Ramos (cell line): ENCODE data around the gene LYZL1.
"Not testable (repeated sequence)": the region's sequence is repeated elsewhere in the genome, so short reads cannot be mapped to it uniquely, and the experiment has no call there.

Experiments used
- in situ Hi-C: fragments of 300-500 bp; cut with MboI; formaldehyde crosslinking; loops from one replicate; pipeline ENCODE4 v1.14.3; 2022; ENCODE audit warnings: low sequenced_read_pairs; ENCODE audit not compliant: unreplicated experiment

Gene LYZL1

DNA sequence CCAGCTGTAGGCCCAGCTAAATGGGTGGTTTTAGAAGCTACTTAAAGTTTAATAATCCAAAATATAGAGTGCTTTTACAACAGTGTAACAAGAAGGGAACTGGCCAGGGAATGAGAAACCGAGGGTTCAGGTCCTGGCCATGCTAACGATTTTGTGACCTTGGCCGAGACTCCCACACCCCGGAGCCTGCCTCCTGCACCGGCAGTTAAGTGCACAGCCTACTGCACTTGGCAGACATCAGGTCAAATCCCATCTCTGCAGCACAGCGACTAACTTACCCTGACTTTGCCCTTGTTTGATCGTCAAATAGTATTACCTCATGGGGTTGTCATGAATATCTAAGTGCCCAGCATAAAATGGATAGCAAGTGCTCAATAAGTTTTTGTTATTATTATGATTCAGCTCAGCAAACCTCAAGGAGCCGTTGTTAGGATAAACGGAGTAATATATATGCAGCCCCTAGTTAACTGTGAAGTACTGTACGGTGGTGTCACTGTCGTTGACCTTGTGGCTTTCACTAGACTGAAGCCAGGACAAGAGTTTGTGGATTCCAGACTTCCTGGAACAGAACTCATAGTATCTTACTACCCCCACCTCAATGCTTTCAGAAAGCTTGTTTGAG lies 35.5 kb downstream of the LYZL1 start:
- in situ Hi-C loops, result loop anchor here (25.0 kb wide), 1 partner anchor 687 kb away; no protein-coding TSS in a partner anchor

DNA sequence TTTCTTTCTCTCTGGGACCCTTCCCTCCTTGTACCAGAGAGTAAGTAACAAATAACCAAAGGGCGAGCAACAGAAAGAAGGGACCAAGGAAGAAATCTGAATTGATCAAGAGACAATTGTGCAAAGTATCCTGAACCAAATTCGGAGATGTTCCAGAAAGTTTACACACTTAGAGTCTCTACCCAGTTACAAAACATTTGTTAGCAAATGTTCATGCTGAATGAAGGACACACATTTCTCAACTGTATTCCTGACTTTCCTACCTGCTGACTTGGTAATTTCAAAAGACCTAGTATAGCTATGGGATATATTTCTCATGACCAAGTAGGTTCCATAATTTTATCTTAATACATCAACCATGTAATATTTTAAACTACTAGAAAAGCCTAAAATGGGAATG lies 37.4 kb downstream of the LYZL1 start:
- in situ Hi-C loops, result no loop called here

DNA sequence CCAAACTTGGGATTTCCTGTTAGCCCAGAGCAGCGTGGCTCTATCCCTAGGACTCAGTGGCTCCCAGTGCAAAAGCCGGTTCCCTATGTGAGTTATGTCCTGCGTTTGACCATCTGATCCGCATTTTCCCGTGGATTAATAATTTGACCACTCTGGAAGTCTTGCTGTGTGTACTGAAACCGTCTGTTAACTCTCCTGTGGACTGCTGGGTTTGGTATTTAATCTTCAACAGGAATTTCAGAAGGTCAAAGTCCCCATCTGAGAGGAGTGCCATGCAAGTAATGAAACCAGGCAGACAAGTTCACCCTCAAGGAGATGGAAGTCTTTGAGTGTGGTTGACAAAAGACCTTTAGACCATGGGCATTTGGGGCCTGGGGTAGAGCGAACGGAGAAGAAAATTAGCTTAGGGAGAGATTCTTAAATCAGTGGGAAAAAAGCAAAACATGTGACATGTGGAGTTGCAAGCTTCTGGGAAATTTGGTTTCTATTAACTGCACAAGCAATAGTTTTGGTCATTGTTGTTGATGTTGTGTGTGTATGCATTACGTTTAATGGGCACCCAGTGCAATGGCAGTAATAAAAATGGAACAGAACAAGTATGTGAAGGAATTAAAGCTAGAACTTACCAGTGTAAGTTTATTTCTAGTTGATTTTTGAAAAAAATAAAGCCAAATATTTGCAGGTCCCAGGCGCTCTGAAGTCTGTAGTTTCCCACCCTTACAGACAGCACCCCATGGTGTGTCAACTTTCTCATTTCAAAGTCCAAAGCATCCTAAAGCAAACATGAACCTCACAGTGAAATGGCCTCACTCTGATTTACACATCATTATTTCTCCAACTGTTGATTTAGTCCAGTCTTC lies 38.2 kb downstream of the LYZL1 start:
- in situ Hi-C loops, result no loop called here

DNA sequence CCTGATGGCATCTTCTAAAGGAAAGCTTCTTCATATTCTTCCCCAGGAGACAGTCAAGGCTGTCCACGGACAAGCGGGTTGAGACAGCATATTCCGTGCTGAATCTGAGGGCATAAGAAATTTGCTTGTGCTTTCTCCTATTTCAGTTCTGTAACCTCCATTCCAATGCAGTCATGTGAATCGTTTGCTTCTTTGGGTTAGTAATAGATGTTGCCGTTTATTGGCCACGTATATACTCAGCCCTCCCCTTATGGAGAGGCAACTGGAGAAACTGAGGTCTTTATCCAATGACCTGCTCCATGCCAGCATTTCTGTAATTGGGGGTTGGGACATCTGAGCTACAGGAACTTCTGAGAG lies 38.9 kb downstream of the LYZL1 start:
- in situ Hi-C loops, result no loop called here

DNA sequence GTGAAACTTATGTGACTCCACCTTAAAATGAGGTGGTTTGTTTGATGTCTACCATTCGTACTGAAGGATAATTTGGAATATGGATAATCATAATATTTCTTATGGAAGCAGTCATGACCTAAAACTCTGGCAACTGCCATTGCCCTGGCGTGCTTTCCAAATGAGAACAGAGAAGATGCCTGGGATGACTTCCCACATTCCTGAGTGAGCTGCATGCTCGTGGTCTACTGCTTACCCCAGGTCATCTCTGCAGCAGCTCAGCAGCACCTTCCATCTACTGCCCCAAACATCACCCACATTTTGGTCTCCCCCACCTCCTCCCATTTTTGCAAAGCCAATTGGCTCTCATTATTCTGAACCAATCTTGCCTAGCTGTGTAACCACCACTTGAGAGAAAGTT lies 40.1 kb downstream of the LYZL1 start:
- in situ Hi-C loops, result no loop called here

DNA sequence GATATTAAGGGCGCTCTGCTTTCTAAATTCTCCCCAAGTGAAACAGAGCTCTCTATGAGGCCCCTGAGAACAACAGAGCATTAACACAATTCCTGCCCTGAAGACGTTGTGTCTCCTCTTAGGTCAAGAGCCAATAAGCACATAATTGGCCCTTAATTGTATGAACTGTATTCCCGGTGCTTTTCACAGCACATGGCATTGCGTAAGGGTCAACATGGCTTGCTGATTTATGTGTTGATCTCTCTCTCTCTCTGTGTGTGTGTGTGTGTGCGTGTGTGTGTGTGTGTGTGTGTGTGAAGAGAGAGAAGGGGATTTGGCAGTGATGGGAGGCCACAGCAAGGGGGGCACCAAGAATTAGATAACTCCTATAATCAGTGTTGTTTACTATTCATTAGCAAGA lies 40.5 kb downstream of the LYZL1 start:
- in situ Hi-C loops, result no loop called here

DNA sequence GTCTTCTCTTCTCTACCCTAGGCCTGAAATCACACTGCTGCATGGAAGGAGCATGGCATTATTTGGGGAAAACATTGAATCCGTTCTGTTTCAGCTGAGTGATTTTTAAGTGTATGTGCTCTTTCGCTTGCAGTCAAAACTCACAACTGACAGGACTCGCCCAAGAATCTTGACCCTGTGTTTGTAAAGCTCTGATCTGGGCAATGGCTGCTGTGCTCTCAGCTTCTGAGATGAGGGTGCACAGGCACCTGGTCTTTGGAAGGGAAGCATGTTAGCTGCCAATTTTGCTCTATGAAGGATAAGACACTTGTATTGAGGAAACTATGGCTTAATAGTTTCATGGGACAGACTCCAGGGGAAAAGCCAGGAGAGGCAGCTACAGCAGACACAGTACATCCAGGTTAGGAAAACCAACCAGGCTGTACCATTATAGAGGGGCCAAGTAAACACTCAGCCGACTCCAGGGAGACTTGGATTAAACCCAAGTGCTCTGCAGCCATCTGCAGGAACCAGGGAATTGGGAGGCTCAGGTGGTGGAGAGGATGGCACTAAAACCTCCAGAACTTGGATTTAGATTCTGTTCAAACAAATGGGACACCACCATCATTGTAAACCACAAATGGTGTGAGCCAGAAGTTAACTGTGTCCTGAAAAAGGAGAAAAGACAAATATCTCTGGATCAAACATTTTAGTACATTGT lies 43.3 kb downstream of the LYZL1 start:
- in situ Hi-C loops, result no loop called here

DNA sequence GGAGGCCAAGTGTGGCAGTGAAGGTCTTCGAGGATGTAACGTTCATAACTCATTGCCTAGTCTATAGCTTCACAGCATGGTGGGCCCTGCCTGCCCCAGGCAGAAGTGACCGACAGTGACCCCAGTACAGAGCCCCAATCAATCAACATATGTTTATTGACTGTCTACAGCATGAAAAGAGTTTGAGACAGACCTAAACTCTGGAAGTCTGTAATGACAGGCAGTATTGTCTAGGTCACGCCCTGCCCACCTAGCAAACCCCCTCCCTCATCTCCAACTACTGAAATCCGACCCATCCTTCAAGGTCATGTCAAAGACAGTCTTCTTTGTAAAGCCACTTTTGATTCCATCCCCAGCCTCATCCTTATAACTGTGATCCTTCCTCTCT lies 43.9 kb downstream of the LYZL1 start:
- in situ Hi-C loops, result no loop called here

DNA sequence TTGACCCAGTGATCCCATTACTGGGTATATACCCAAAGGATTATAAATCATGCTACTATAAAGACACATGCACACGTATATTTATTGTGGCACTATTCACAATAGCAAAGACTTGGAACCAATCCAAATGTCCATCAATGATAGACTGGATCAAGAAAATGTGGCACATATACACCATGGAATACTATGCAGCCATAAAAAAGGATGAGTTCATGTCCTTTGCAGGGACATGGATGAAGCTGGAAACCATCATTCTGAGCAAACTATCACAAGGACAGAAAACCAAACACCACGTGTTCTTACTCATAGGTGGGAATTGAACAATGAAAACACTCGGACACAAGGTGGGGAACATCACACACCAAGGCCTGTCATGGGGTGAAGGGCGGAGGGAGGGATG lies 48.7 kb downstream of the LYZL1 start:
- in situ Hi-C loops, result not testable (repeated sequence)

DNA sequence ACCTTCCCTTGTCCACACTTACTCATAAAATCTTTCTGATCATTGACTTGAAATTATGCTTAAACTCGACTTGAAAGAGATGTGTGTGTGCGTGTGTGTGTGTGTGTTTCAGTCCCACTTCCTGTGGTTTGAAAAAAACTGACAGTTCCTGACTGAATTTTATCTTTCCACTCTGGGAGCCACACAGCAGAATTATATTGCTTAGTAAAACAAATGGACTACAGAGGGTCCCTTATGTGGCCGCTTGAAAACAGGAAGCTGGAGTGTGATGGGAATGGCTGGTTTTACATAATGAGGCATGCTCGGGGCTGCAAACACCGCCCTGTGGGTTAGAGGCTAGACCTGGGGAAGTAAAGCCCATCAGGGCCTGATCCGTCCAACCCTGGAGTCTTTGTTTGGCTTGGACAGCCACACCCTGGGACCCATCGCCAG lies 54.8 kb downstream of the LYZL1 start:
- in situ Hi-C loops, result no loop called here

DNA sequence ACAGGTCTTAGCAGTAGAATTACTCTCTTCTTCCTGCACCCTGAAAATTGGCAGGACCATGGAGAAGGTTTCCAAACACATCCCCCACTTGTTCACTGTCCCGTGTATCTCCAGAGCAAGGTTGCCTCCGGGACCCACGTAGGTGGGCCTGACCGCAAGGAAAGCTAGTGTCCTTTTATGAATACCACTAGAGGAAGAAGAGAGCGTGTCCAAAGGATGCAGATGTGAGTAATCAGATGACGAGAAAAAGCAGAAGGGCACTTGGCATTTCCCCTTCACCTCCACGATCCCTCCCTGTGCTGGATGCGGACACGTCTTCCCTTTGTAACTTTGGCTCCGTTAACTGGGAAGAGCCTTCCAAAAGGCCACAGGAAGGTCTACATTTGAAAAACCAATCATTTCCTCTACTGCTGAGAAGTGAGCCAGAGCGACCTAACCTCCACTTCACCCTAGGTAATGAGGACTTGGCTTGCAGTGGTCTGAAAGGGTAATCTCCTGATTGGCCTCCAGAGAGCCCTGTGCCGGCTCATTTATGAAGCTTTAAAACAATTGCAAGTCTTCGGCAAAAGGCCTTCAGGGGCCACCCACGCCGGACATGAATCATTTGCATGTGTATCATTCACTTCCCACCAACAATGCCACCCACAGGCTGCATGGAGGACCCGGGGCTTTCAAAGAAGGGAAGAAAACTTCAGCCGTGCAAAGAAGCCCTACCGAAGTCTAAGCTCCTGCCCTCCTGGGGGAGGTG lies 55.4 kb downstream of the LYZL1 start:
- in situ Hi-C loops, result no loop called here

DNA sequence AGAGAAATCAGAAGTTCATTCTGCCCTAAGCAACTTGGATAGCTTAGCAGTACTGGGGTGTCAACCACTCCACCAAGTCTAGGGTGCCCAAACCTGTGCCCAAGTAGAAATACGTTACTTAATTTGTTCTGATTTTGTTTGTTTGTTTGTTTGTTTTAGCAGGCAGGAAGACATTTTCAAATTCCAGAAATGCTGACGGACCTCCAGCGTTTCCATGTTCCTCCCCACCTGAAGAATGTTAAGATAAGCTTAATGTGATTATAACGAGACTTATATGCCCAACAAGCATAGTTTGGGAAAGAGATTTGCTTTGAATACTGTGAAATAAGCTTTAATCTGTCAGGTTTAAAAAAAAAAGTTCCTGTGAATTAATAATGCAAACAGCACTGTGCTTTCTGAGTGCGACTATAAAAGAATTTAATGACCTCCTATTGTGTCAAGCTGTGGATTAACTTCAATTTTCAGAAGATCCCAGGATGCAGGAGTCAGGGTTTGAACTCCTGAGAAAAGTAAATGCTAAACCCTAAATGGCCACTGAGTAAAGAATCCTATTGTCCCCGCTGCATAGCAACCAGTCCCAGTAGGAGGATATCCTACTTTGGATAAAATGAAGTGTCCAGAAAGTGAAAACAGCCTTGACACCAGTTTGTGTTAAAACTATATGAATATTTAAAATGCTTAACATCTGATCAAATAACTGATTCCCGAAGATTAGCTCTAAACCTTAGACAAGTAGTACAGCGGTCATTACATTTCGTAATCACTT lies 56.5 kb downstream of the LYZL1 start:
- in situ Hi-C loops, result no loop called here

DNA sequence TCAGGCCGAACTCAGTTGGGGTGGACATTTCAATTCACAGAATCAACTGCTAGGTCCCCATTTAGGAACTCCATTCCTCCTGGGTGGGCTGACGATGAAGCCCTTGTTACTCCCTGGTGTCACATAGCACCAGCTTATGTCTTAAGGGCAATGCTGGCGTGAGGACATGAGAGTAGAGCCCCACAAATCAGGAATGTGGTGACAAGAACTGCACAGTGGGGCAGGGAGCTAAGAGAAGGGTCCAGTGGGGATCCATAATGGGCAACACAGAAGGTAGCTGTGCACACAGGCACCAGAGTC lies 57.0 kb downstream of the LYZL1 start:
- in situ Hi-C loops, result no loop called here

DNA sequence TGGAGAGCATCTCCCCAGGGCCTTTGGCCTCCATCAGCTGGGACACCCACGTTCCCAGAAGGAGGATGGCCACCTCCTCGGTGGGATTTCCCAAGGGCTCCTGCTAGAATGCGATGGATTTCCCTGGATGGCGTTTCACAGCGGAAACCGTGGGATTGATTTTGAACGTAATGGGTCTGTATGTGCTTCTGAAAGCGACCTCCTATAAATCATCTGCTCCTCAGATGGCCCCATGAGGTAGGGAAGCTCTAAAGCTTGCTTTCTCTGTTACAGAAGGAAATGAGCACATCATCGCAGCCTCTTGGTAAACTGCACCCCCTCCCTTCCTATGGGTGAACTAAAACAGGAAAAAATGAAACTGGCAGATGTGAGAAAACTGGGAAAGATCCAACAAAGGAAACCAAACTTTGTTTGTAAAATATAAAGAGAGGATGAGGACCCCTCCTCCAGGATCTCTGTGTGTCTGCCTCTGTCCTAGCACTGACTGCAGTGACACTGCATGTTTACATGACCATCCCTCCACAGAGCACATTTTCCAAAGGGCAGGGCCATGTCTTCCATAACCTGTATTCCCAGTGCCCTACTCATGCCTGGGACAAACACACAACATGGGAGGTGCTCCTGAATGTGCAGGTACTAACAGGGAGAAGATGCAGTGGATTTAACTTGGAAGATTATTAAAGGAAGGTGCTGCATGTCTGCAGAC lies 57.6 kb downstream of the LYZL1 start:
- in situ Hi-C loops, result no loop called here

DNA sequence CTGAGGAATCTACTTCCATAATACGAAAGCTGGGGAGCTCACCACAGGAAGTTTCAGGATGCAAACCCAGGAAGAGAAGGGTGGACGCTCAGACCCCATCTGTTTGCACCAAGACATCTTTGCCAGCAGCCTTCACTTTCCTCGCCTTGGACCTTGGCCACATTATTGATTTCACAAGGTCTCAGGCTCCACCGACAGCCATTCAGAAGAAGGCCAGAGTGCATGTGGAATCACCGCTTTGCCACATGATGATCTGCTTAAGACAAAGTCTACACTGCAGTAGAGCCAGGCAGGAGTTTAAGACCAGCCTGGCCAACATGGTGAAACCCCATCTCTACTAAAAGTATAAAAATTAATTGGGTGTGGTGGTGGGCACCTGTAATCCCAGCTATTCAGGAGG lies 60.0 kb downstream of the LYZL1 start:
- in situ Hi-C loops, result no loop called here

DNA sequence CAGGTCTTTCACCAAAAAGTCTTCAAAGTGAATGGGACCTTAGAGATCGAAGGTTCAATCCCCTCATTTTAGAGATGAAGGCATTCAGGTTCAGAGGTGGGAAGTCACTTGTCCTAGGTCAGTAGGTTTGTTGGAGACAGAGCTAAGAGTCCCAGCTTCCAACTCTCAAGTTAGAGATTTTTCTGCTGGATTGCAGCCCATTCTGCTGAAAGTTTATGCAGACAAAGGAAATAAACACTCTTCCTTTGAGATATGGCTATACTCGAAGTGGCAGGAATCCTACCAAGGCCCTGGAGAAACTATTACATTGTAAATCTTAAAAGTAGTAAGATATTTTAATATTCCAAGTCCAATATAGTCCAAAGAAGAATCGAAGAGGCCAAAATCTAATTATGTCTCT lies 64.4 kb downstream of the LYZL1 start:
- in situ Hi-C loops, result no loop called here

DNA sequence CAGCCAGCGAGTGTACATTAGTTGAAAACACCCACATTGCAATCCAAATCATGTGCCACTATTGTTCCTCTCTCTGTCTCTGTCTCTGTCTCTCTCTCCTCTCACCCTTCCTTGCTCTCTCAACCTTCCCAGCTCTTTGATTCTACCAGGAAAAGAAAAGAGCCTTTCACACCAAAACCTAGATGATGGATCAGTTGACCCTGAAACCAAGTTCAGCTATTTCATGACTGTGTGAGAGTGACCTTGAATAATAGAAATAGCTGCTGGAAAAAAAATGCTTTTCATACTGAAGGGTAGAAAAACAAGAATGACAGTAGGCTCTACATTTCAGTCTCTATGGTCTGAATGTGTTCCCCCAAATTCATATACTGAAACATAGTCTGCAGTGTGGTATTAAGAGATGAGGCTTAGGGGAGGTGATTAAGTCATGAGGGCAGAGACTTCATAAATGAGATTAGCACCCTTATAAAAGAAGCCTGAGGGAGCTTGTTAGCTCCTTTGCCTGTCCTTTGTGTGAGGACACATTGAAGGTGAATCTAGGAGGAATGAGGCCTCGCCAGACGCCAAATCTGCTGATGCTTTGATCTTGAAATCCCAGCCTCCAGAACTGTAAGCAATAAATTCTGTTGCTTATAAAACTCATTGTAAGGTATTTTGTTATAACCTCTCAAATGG lies 65.2 kb downstream of the LYZL1 start:
- in situ Hi-C loops, result no loop called here

DNA sequence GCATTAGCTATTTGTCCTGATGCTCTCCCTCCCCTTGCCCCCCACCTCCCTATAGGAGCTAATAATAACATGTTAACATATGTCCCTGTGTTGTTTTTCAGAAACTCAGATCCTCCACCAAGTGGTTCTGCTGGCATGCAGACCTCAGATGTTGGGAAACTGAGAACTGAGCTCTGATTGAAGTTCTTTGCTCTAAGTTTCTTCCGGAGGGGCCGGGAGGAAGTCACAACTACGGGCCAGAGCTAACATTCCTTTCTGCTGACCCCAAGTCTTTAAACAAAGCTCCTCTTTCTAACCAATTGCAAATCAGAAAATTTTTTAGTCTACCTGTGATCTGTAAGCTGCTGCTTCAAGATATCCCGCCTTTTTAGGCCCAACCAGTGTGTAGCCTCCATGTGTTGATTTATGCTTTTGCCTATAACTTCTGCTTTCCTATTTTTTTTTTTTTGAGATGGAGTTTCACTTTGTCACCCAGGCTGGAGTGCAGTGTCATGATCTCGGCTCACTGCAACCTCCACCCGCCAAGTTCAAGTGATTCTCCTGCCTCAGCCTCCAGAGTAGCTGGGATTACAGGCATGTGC lies 66.6 kb downstream of the LYZL1 start:
- in situ Hi-C loops, result no loop called here

DNA sequence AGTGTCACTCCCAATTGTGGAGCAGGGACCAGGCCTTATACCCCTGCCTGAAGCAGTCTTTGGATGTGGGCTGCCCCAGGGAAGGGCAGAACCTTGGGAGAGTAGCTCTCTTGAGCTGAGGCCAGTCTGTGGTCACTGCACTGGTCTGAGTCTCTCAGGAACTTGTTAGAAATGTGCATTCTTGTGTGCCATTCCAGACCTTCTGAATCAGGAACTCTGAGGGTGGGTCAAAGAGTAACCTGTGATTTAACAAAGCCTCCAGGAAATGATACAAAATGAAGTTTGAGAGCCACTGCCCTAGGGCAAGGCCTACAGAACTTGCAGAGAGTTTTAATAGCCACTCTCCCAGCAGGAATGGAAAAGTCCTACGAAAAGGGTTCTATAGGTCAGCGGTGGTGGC lies 68.1 kb downstream of the LYZL1 start:
- in situ Hi-C loops, result no loop called here
